ENCODE results near the gene LEFTY2.

LEFTY2 gene

GRCh38 chr1:225941187-225941941 lies at the start of gene LEFTY2:
LEFTY2 (minus strand) TSS chr1:225941220; CDS start chr1:225941140, 80 bp downstream.
- TF ChIP-seq, protein P1, sequence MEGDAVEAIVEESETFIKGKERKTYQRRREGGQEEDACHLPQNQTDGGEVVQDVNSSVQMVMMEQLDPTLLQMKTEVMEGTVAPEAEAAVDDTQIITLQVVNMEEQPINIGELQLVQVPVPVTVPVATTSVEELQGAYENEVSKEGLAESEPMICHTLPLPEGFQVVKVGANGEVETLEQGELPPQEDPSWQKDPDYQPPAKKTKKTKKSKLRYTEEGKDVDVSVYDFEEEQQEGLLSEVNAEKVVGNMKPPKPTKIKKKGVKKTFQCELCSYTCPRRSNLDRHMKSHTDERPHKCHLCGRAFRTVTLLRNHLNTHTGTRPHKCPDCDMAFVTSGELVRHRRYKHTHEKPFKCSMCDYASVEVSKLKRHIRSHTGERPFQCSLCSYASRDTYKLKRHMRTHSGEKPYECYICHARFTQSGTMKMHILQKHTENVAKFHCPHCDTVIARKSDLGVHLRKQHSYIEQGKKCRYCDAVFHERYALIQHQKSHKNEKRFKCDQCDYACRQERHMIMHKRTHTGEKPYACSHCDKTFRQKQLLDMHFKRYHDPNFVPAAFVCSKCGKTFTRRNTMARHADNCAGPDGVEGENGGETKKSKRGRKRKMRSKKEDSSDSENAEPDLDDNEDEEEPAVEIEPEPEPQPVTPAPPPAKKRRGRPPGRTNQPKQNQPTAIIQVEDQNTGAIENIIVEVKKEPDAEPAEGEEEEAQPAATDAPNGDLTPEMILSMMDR (IDR thresholded peaks at IDR 0.05; ENCODE audit: control insufficient read depth, insufficient read depth, low read depth, low read length, missing control alignments), result no peak
- no peak within 1 kb of the TSS for H3K4me3 ChIP-seq (ENCODE audit: control insufficient read depth, low read depth, low read length)
- DNase-seq (ENCODE audit: low read depth), result no peak

DNA sequence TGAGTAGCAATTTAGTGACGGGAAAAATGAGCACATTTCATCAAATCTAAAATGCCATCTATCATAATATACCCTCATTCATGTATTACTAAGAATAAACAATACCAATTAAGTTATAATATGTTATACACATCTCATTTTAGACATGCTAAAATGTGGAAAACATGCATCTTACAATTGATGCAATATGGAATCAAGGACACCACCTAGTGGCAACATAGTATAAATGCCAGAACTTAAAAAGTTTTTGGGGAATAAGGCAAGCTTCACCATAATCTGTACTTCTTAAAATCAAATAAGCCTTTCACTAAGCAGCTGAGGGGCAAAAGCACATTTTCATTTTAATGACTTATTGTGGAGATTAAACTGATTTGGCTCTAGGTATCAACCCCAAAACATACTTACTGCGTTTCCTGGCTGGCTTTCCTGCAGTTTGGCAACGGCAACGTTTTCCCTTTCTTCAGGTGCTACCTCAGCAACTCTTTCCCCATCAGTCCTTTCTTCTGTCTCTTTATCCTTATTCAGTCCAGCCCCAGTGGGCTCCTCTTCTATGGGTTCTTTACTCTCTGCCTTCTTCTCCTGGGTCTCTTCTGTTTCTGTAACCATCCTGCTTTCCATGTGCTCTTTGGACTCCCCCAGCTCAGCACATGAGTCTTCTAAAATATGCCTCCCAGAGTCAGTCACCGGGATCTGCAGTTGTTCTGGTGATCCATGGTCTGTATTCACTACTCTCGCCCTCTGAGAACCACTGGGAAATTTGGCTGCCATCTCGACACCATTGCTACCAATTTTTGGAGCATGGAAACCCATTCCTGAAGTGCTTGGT lies 46.7 kb upstream of the LEFTY2 start:
- H3K4me3 ChIP-seq (ENCODE audit: control insufficient read depth, low read depth, low read length), result no peak overlapping the region
- TF ChIP-seq, protein P1 (IDR thresholded peaks at IDR 0.05; ENCODE audit: control insufficient read depth, insufficient read depth, low read depth, low read length, missing control alignments), result peak; percentile 59
- DNase-seq (ENCODE audit: low read depth), result no peak

- TF ChIP-seq, protein P1 (IDR thresholded peaks at IDR 0.05; ENCODE audit: control insufficient read depth, insufficient read depth, low read depth, low read length, missing control alignments), result no peak
- DNase-seq (ENCODE audit: low read depth), result no peak
- H3K4me3 ChIP-seq (ENCODE audit: control insufficient read depth, low read depth, low read length), result no peak overlapping the region
Observed at GRCh38 chr1:225981714-225982113, 40.7 kb upstream of the LEFTY2 start.

GRCh38 chr1:225980005-225980836 lies 39.2 kb upstream of the LEFTY2 start:
- no peak overlapping the region for H3K4me3 ChIP-seq (ENCODE audit: control insufficient read depth, low read depth, low read length)
- DNase-seq (ENCODE audit: low read depth), result no peak
- TF ChIP-seq, protein P1 (IDR thresholded peaks at IDR 0.05; ENCODE audit: control insufficient read depth, insufficient read depth, low read depth, low read length, missing control alignments), result no peak

- H3K4me3 ChIP-seq (ENCODE audit: control insufficient read depth, low read depth, low read length), result no peak overlapping the region
- no peak for DNase-seq (ENCODE audit: low read depth)
- TF ChIP-seq, protein P1 (IDR thresholded peaks at IDR 0.05; ENCODE audit: control insufficient read depth, insufficient read depth, low read depth, low read length, missing control alignments), result no peak
Observed at GRCh38 chr1:225979421-225979820, 38.4 kb upstream of the LEFTY2 start.
